Measurements from ENCODE around the gene TMTC1. TPM values are rescaled to one million over a fixed set of nuclear protein-coding genes. Genes with fewer than 3 reads are reported as not detected.

TMTC1 gene
- total and polyA plus RNA-seq, 4 experiments from 2014 or later = not detected

GRCh38 chr12:29792853-29793252, 9.1 kb upstream of the TMTC1 start:
- ChIA-PET POLR2A (ENCODE audit: partially characterized antibody) (no interaction called here), CTCF (ENCODE audit: partially characterized antibody) (no interaction called here)
- peaks cover 5 to 6% of the 10 kb centered on the region in 2 donors for H3K9me3 ChIP-seq (ENCODE audit: control insufficient read depth in 1 of 2, low read length in 2 of 2)
- no peaks in the 10 kb centered on the region for H3K4me1 ChIP-seq (ENCODE audit: insufficient read depth, low read length)
- H3K27me3 ChIP-seq (ENCODE audit: insufficient read depth, low read length) = no peaks in the 10 kb centered on the region
- H3K9me3 Mint-ChIP-seq = peaks cover 0 to 13% (median 5%) of the 10 kb centered on the region in 8 donors
- H3K4me3 Mint-ChIP-seq = no peak overlapping the region
- no peaks in the 10 kb centered on the region for H3K36me3 Mint-ChIP-seq
- no peak for DNase-seq
- no peak overlapping the region for H3K4me3 ChIP-seq (ENCODE audit: low read length in 2 of 2)
- no peak overlapping the region for H3K27ac Mint-ChIP-seq
- H3K36me3 ChIP-seq (ENCODE audit: insufficient read depth, low read length) = no peaks in the 10 kb centered on the region
- H3K27me3 Mint-ChIP-seq = peaks cover 0 to 3% of the 10 kb centered on the region in 2 donors
- no peaks in the 10 kb centered on the region for H3K4me1 Mint-ChIP-seq
- no peak overlapping the region for H3K27ac ChIP-seq (ENCODE audit: low read depth, low read length)
- intact Hi-C loops (cut with micrococcal nuclease) = no loop called here

- Histone ChIP-seq H3K4me3 (ENCODE audit: low read length in 2 of 2) (no peak overlapping the region), H3K36me3 (ENCODE audit: insufficient read depth, low read length) (no peaks in the 10 kb centered on the region), H3K9me3 (ENCODE audit: control insufficient read depth in 1 of 2, low read length in 2 of 2) (peaks cover 5 to 6% of the 10 kb centered on the region in 2 donors), H3K4me1 (ENCODE audit: insufficient read depth, low read length) (no peaks in the 10 kb centered on the region), H3K27ac (ENCODE audit: low read depth, low read length) (no peak overlapping the region), H3K27me3 (ENCODE audit: insufficient read depth, low read length) (no peaks in the 10 kb centered on the region)
- intact Hi-C loops (cut with micrococcal nuclease) = no loop called here
- no peak overlapping the region for H3K27ac Mint-ChIP-seq
- peaks cover 0 to 13% (median 4%) of the 10 kb centered on the region in 8 donors for H3K9me3 Mint-ChIP-seq
- no peaks in the 10 kb centered on the region for H3K4me1 Mint-ChIP-seq
- ChIA-PET CTCF (ENCODE audit: partially characterized antibody) (no interaction called here), POLR2A (ENCODE audit: partially characterized antibody) (no interaction called here)
- no peaks in the 10 kb centered on the region for H3K27me3 Mint-ChIP-seq
- no peak for DNase-seq
- H3K4me3 Mint-ChIP-seq = no peak overlapping the region
- no peaks in the 10 kb centered on the region for H3K36me3 Mint-ChIP-seq
These were observed 8.4 kb upstream of the TMTC1 start for GRCh38 chr12:29792132-29792531.

GRCh38 chr12:29782871-29783772, 620 bp downstream of the TMTC1 start:
- Mint-ChIP-seq H3K36me3 (no peaks in the 10 kb centered on the region), H3K9me3 (peaks cover 0 to 15% (median 3%) of the 10 kb centered on the region in 8 donors), H3K4me1 (peaks cover 0 to 9% (median 4%) of the 10 kb centered on the region in 4 donors), H3K4me3 (peak overlapping the region in 2 of 8 donors; percentile 38 to 48), H3K27me3 (peaks cover 23 to 32% of the 10 kb centered on the region in 2 donors), H3K27ac (no peak overlapping the region)
- intact Hi-C loops (cut with micrococcal nuclease) = no loop called here
- Histone ChIP-seq H3K36me3 (ENCODE audit: insufficient read depth, low read length) (no peaks in the 10 kb centered on the region), H3K9me3 (ENCODE audit: control insufficient read depth in 1 of 2, low read length in 2 of 2) (no peaks in the 10 kb centered on the region), H3K4me3 (ENCODE audit: low read length in 2 of 2) (no peak overlapping the region), H3K4me1 (ENCODE audit: insufficient read depth, low read length) (peaks cover 3% of the 10 kb centered on the region), H3K27me3 (ENCODE audit: insufficient read depth, low read length) (peaks cover 3% of the 10 kb centered on the region), H3K27ac (ENCODE audit: low read depth, low read length) (no peak overlapping the region)
- DNase-seq = no peak
- ChIA-PET CTCF (ENCODE audit: partially characterized antibody) (no interaction called here), POLR2A (ENCODE audit: partially characterized antibody) (no interaction called here)

- H3K4me3 Mint-ChIP-seq = peak overlapping the region in 2 of 8 donors; percentile 8 to 48
- peaks cover 0 to 19% (median 3%) of the 10 kb centered on the region in 8 donors for H3K9me3 Mint-ChIP-seq
- no peaks in the 10 kb centered on the region for H3K36me3 Mint-ChIP-seq
- peaks cover 23 to 32% of the 10 kb centered on the region in 2 donors for H3K27me3 Mint-ChIP-seq
- DNase-seq = no peak
- peaks cover 0 to 9% (median 4%) of the 10 kb centered on the region in 4 donors for H3K4me1 Mint-ChIP-seq
- Histone ChIP-seq H3K27me3 (ENCODE audit: insufficient read depth, low read length) (peaks cover 3% of the 10 kb centered on the region), H3K27ac (ENCODE audit: low read depth, low read length) (no peak overlapping the region), H3K4me3 (ENCODE audit: low read length in 2 of 2) (no peak overlapping the region), H3K4me1 (ENCODE audit: insufficient read depth, low read length) (peaks cover 3% of the 10 kb centered on the region), H3K9me3 (ENCODE audit: control insufficient read depth in 1 of 2, low read length in 2 of 2) (no peaks in the 10 kb centered on the region), H3K36me3 (ENCODE audit: insufficient read depth, low read length) (no peaks in the 10 kb centered on the region)
- CTCF ChIA-PET (ENCODE audit: partially characterized antibody) = no interaction called here
- no peak overlapping the region for H3K27ac Mint-ChIP-seq
- intact Hi-C loops (cut with micrococcal nuclease) = no loop called here
- POLR2A ChIA-PET (ENCODE audit: partially characterized antibody) = no interaction called here
These were observed 1.4 kb downstream of the TMTC1 start for GRCh38 chr12:29782285-29782870.

- no peak overlapping the region for H3K27ac ChIP-seq (ENCODE audit: low read depth, low read length)
- intact Hi-C loops (cut with micrococcal nuclease) = no loop called here
- no peaks in the 10 kb centered on the region for H3K36me3 Mint-ChIP-seq
- H3K9me3 ChIP-seq (ENCODE audit: control insufficient read depth in 1 of 2, low read length in 2 of 2) = no peaks in the 10 kb centered on the region
- peak overlapping the region in 1 of 8 donors; percentile 33 for H3K4me3 Mint-ChIP-seq
- H3K4me3 ChIP-seq (ENCODE audit: low read length in 2 of 2) = no peak overlapping the region
- peaks cover 3% of the 10 kb centered on the region for H3K4me1 ChIP-seq (ENCODE audit: insufficient read depth, low read length)
- H3K36me3 ChIP-seq (ENCODE audit: insufficient read depth, low read length) = no peaks in the 10 kb centered on the region
- no peak overlapping the region for H3K27ac Mint-ChIP-seq
- H3K4me1 Mint-ChIP-seq = peaks cover 0 to 9% (median 4%) of the 10 kb centered on the region in 4 donors
- peaks cover 23 to 33% of the 10 kb centered on the region in 2 donors for H3K27me3 Mint-ChIP-seq
- H3K9me3 Mint-ChIP-seq = peaks cover 0 to 22% (median 4%) of the 10 kb centered on the region in 8 donors
- DNase-seq = no peak
- ChIA-PET POLR2A (ENCODE audit: partially characterized antibody) (no interaction called here), CTCF (ENCODE audit: partially characterized antibody) (no interaction called here)
- H3K27me3 ChIP-seq (ENCODE audit: insufficient read depth, low read length) = peaks cover 3% of the 10 kb centered on the region
These were observed 2.0 kb downstream of the TMTC1 start for GRCh38 chr12:29781705-29782266.

GRCh38 chr12:29781188-29781587, 2.6 kb downstream of the TMTC1 start:
- H3K36me3 Mint-ChIP-seq = no peaks in the 10 kb centered on the region
- Histone ChIP-seq H3K4me1 (ENCODE audit: insufficient read depth, low read length) (peaks cover 3% of the 10 kb centered on the region), H3K9me3 (ENCODE audit: control insufficient read depth in 1 of 2, low read length in 2 of 2) (no peaks in the 10 kb centered on the region), H3K27me3 (ENCODE audit: insufficient read depth, low read length) (peaks cover 3% of the 10 kb centered on the region), H3K36me3 (ENCODE audit: insufficient read depth, low read length) (no peaks in the 10 kb centered on the region), H3K4me3 (ENCODE audit: low read length in 2 of 2) (no peak overlapping the region), H3K27ac (ENCODE audit: low read depth, low read length) (no peak overlapping the region)
- H3K4me1 Mint-ChIP-seq = peaks cover 0 to 9% (median 4%) of the 10 kb centered on the region in 4 donors
- no peak overlapping the region for H3K27ac Mint-ChIP-seq
- H3K9me3 Mint-ChIP-seq = peaks cover 0 to 22% (median 4%) of the 10 kb centered on the region in 8 donors
- no peak overlapping the region for H3K4me3 Mint-ChIP-seq
- ChIA-PET POLR2A (ENCODE audit: partially characterized antibody) (no interaction called here), CTCF (ENCODE audit: partially characterized antibody) (no interaction called here)
- no peak for DNase-seq
- intact Hi-C loops (cut with micrococcal nuclease) = no loop called here
- H3K27me3 Mint-ChIP-seq = peaks cover 23 to 35% of the 10 kb centered on the region in 2 donors

GRCh38 chr12:29780084-29780483, 3.7 kb downstream of the TMTC1 start:
- Mint-ChIP-seq H3K27ac (no peak overlapping the region), H3K4me3 (no peak overlapping the region), H3K4me1 (peaks cover 0 to 9% (median 4%) of the 10 kb centered on the region in 4 donors), H3K27me3 (peaks cover 19 to 30% of the 10 kb centered on the region in 2 donors), H3K36me3 (no peaks in the 10 kb centered on the region), H3K9me3 (peaks cover 5 to 25% (median 9%) of the 10 kb centered on the region in 8 donors)
- Histone ChIP-seq H3K9me3 (ENCODE audit: control insufficient read depth in 1 of 2, low read length in 2 of 2) (no peaks in the 10 kb centered on the region), H3K27me3 (ENCODE audit: insufficient read depth, low read length) (peaks cover 3% of the 10 kb centered on the region), H3K27ac (ENCODE audit: low read depth, low read length) (no peak overlapping the region), H3K4me1 (ENCODE audit: insufficient read depth, low read length) (peaks cover 3% of the 10 kb centered on the region), H3K4me3 (ENCODE audit: low read length in 2 of 2) (no peak overlapping the region), H3K36me3 (ENCODE audit: insufficient read depth, low read length) (no peaks in the 10 kb centered on the region)
- DNase-seq = no peak
- POLR2A ChIA-PET (ENCODE audit: partially characterized antibody) = no interaction called here
- intact Hi-C loops (cut with micrococcal nuclease) = no loop called here
- CTCF ChIA-PET (ENCODE audit: partially characterized antibody) = no interaction called here
